Stimulated activated CD8-positive, alpha-beta memory T cell treated with anti-CD3 and anti-CD28 coated beads, Interleukin-2, amount 100 ng/mL, for 1 hour (primary cell): ENCODE data around the gene REL.
"Not testable (repeated sequence)": the region's sequence is repeated elsewhere in the genome, so short reads cannot be mapped to it uniquely, and the experiment has no call there.

ENCODE experiments used
- DNase-seq, 2 donors: peaks; one replicate each; pipeline ENCODE4 v3.0.0-alpha.2; 2020; ENCODE audit warnings: low read depth in 2 of 2

Gene REL

DNA sequence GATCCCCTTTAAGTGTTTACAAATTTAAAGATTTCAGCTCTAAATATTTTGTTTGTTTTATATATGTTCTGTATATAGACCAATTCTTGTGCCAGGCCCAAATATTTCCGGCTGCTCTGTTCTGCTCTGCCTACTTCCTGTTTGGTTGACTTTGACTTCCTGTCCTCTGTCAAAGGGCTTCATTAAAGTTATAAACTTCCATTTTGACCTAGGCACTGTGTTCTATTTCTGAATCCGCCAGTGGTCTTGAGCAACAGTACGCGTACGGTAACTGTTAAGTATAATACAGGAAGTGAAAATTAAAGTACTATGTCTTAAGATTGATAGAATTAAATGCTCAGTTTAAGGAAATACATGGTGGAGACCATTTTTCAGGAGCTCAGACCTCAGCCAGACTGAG lies 13.5 kb upstream of the REL start:
- DNase-seq = no peak

DNA sequence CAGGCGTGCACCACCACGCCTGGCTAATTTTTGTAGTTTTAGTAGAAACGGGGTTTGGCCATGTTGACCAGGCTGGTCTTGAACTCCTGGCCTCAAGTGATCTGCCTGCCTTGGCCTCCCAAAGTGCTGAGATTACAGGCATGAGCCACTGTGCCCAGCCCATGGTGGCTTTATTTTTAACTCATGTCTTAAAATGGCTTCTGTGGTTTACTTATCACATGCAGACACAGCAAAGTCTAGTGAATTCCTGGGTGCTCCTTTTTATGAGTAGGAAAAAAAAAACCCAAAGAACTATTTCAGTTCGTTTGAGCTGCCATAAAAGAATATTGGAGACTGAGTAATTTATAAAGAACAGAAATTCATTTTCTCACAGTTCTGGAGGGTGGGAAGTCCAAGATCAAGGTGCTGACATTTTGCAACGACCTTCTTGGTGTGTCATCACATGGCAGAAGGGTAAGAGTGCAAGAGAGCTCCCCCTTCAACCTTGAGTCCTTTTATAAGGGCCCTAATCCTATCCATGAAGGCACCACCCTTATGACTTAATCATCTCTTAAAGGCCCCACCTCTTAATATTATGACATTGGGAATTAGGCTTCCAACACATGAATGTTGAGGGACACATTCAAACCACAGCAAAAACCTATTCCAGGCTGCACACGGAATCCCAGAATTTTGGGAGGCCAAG lies 12.6 kb upstream of the REL start:
- DNase-seq = no peak

DNA sequence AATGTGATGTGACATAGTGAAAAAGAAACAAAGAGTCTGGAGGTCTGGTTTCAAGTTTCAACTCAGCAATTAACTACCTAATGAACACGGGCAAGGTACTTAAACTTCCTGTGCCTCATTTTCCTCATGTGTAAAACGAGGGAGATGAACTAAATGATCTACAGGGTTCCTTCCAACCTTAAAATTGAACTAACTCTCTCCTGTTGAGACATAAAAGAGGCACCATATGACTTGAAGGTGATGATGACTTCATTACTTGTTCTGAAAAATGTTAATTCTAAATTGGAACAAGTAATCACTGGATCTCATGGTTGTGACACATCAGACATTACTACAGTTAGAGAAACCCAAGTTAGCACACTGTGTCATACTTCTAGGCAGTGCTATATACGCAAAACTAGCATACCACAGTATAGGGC lies 8.9 kb upstream of the REL start:
- DNase-seq = no peak

GRCh38 chr2:60873381-60873780 lies 8.0 kb upstream of the REL start:
- no peak for DNase-seq

DNA sequence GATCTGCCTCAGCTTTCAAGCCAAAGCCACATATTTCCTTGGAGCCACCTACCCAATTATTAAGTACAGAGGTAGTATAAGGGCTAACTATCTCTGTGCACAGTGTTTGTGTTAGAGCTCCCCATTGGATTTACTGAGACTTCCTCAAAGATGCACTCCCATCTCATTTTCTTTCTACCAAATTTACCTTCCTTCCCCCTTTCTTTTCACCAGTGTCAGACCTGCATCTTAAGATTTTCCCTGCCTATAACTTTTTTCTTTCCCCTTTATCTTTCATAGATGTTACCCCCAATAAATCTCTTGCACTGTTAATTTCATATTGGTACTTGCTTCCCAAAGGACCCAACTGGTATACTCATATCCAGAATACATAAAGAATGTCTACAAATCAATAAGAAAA lies 5.9 kb upstream of the REL start:
- no peak for DNase-seq

DNA sequence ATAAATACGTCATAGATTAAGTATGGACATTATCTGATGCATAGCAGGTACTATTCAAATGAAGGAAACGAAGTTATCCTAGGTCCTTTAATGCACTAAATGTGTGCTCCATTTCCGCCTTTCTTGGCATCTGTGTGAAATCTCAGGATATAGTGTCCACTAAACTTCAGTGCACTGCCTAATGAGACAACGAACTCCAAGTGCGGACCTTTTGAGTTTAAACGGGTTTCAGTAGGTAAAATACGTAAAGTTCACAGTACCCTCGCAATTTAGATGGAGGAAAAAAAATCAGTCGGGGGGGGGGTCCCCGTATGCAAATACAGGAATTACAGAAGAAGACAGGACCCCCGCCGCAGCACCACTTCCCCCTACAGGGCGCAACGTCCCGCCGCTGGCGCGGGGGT lies 729 bp upstream of the REL start:
- no peak for DNase-seq

GRCh38 chr2:60882971-60883753 lies 1.8 kb downstream of the REL start:
- DNase-seq = no peak

GRCh38 chr2:60883896-60884295 lies 2.5 kb downstream of the REL start:
- DNase-seq = no peak

GRCh38 chr2:60884800-60885199 lies 3.4 kb downstream of the REL start:
- no peak for DNase-seq

GRCh38 chr2:60885683-60886082 lies 4.3 kb downstream of the REL start:
- no peak for DNase-seq

- DNase-seq = no peak
Observed at GRCh38 chr2:60886991-60887390, 5.6 kb downstream of the REL start.

DNA sequence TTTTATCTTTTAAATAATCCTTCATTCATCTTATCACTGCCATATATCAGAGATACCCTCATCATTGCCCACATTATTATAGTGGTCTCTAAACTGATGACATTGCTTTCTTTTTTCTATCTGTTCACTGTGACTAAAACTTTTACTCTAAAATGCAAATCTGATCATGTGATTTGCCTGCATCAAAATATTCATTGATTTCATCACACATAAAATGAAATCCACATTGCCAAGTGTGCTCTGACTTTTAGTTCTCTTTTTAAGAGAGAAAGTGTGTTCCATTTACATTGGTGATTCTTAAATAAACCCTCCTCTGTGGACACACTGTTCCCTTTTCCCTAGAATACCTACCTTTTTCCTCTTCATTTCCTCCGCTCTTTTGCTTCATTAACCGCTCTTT lies 7.5 kb downstream of the REL start:
- no peak for DNase-seq

- DNase-seq = not testable (repeated sequence)
Observed at GRCh38 chr2:60889581-60890392, 8.4 kb downstream of the REL start.

DNA sequence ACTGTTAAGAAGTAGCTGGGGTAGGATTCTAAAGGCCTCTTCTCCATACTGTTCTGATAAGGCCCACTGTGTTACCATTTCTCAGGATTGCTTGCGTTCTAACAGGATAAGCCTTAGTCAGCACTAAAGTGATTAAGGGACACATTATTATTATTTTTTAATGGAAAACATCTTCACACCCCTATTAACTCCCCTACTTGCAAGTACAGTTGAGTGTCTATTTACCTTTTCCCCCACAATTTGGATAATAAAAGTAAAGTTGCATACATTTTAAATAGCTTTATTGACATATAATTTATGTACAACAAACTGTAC lies 9.0 kb downstream of the REL start:
- no peak for DNase-seq

DNA sequence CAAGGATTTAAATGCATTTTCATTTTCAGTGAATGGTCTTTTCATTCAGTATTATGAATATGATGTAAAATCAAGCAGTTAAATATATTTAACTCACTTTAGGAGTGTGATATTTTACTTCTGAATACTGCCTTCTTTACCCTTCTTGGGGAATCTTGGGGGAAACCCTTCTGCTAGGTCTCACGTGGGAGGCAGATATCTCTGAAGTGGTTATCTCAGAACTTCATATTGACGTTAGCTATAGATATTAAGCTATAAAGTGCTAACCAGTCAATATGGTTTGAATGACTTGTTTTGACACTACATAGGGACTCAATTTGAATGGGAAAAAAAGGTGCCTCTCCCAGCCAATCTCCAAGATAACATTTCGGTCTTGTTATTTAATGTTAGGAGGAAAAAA lies 9.8 kb downstream of the REL start:
- no peak for DNase-seq

GRCh38 chr2:60898567-60898966 lies 17.2 kb downstream of the REL start:
- no peak for DNase-seq

DNA sequence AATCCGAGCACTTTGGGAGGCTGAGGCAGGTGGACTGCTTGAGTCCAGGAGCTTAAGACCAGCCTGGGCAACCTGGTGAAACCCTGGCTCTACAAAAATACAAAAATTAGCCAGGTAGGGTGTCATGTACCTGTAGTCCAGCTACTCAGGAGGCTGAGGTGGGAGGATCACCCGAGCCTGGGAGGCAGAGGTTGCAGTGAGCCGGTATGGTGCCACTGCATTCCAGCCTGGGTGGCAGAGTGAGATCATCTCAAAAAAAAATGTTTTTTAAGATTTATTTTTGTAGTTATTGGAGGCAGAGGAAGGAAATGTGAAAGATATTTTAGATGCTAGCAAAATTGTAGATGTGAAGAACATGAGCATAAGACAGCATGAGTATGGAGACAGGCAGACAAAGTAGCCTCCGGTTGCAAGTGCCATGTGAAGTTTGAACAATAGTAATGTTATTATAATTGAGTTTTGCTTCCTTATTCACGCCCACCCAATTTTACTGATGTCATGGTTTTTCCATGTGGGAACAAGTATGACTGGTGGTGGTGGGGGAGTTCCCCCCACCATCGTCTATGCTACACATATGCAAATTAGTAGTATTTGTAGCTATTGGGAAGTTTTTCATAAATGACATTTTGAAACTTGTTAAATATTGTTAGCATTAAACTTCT lies 18.0 kb downstream of the REL start:
- DNase-seq = no peak

DNA sequence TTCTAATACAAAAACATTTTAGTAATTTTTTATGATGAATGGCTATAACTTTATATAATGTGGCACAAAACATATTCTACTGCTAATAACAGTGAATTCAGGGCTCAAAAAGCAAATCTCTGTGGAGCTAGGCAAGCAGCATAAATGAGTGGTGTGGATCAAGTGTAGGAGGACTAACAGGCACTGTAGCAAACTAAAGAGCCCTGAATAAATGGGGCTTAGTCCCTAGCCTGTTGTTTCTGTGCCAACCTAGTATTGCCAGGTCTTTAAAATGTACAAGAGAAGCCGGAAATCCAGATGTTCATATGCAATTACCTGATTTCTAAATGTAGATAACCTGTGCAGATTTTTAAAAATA lies 18.5 kb downstream of the REL start:
- no peak for DNase-seq

GRCh38 chr2:60901296-60901695 lies 19.9 kb downstream of the REL start:
- DNase-seq = not testable (repeated sequence)

DNA sequence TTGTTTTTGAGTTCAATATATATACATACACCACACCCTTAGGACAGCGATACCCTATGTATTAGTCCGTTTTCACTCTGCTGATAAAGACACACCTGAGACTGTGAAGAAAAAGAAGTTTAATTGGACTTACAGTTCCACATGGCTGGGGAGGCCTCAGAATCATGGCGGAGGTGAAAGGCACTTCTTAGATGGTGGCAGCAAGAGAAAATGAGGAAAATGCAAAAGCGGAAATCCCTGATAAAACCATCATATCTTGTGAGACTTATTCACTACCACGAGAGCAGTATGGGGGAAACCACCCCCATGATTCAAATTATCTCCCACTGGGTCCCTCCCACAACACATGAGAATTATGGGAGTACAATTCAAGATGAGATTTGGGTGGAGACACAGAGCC lies 24.5 kb downstream of the REL start:
- not testable (repeated sequence) for DNase-seq

GRCh38 chr2:60906395-60906794 lies 25.0 kb downstream of the REL start:
- no peak for DNase-seq

GRCh38 chr2:60907329-60907728 lies 26.0 kb downstream of the REL start:
- DNase-seq = no peak
